ENCODE results near the gene ZNF319. TPM values are rescaled to one million over a fixed set of nuclear protein-coding genes. Genes with fewer than 3 reads are reported as not detected.

The ZNF319 gene
- polyA plus RNA-seq, 1 donor (not counting 4 experiments of a cell fraction or from before 2014, with no cell fraction given): 3.3 TPM

DNA sequence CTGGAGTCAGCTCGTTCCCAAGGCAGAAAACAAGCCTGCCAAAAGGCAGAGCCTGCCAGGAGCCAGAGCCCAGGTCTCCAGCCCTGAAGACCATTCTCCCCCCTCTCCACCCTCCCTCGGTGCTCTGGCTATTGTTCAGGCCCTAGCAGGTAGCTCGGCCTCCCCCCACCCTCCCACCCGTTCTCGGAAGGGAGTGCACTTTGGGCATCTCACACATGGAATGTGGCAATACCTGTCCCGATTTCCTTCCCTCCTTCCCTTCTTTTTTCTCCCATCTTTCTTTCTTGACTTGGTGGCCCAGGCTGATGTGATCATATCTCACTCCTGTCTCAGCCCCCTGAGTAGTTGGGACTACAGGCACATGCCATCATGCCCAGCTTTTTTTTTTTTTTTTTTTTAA, 41.9 kb downstream of the ZNF319 start:
- dilution Hi-C loops (cut with MboI; ENCODE audit: extremely low pct_ligation_motif_present, low sequenced_read_pairs): no loop called here

DNA sequence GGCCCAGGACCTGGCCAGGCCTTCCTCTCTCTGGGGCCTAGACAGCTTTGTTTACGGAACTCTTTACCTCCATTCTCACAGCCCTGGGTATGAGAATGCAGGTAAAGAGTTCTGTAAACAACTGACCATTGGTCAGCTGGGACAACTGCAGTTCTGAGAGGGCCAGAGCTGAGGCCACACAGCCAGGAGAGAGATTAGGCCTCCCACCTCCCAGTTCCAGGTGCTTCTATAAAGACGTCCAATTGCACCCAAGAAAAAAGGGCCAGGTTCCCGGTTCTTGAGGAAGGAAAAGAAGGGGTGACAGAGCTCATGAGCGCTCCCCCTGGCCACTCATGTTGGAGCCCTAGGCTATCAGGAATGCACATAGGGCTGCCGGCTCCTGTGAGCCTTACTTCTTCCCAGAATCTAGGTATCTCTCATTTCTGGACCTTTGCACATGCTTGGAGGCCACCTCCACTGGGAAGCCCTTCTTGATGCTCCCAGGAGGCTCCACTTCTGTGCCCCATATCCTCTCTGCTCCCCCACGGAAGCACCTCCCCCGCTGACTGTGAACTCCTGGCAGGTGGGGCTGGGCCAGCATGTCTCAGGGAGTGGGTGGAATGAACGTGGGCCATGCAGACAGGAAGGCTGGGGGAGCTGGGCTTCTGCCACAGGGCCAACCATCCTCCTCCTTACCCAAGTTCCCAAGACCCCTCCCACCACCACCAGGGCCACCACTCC, 42.6 kb downstream of the ZNF319 start:
- Histone ChIP-seq H3K4me1 (ENCODE audit: control insufficient read depth, extremely low read depth, insufficient read depth, low read length) (no peaks in the 10 kb centered on the region), H3K79me2 (ENCODE audit: control insufficient read depth, insufficient read depth, low read length) (no peaks in the 10 kb centered on the region), H4K20me1 (ENCODE audit: control insufficient read depth, extremely low read depth, insufficient read depth, low read length) (no peaks in the 10 kb centered on the region), H3K4me2 (ENCODE audit: control insufficient read depth, extremely low read depth, insufficient read depth, low read depth, low read length) (no peak overlapping the region), H2AFZ (ENCODE audit: control insufficient read depth, low read length) (no peak overlapping the region), H3K9me1 (ENCODE audit: control insufficient read depth, extremely low read depth, insufficient read depth, low read length) (no peaks in the 10 kb centered on the region), H3K27me3 (ENCODE audit: control insufficient read depth, extremely low read depth, insufficient read depth, low read length) (peaks cover 7% of the 10 kb centered on the region), H3K27ac (ENCODE audit: control insufficient read depth, insufficient read depth, low read length) (no peak overlapping the region), H3K4me3 (ENCODE audit: control insufficient read depth in 2 of 3, extremely low read depth in 1 of 3, insufficient read depth in 2 of 3, low read depth in 1 of 3, low read length in 3 of 3) (no peak overlapping the region), H3K36me3 (ENCODE audit: control insufficient read depth in 2 of 2, extremely low read depth in 1 of 2, insufficient read depth in 2 of 2, low read length in 2 of 2) (no peaks in the 10 kb centered on the region), H3K9ac (ENCODE audit: control insufficient read depth, extremely low read depth, insufficient read depth, low read length) (no peak overlapping the region), H3K9me3 (ENCODE audit: control insufficient read depth, low read depth, low read length) (no peaks in the 10 kb centered on the region)
- DNase-seq (ENCODE audit: low read depth, low spot score): no peak
- TF ChIP-seq, protein P1, sequence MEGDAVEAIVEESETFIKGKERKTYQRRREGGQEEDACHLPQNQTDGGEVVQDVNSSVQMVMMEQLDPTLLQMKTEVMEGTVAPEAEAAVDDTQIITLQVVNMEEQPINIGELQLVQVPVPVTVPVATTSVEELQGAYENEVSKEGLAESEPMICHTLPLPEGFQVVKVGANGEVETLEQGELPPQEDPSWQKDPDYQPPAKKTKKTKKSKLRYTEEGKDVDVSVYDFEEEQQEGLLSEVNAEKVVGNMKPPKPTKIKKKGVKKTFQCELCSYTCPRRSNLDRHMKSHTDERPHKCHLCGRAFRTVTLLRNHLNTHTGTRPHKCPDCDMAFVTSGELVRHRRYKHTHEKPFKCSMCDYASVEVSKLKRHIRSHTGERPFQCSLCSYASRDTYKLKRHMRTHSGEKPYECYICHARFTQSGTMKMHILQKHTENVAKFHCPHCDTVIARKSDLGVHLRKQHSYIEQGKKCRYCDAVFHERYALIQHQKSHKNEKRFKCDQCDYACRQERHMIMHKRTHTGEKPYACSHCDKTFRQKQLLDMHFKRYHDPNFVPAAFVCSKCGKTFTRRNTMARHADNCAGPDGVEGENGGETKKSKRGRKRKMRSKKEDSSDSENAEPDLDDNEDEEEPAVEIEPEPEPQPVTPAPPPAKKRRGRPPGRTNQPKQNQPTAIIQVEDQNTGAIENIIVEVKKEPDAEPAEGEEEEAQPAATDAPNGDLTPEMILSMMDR (optimal IDR thresholded peaks at IDR 0.05 in 1 of 3, IDR thresholded peaks at IDR 0.05 in 1 of 3, conservative IDR thresholded peaks at IDR 0.05 in 1 of 3; ENCODE audit: extremely low read depth in 1 of 3, insufficient read depth in 2 of 3, low read length in 3 of 3): no peak
- TF ChIP-seq EZH2 (IDR thresholded peaks at IDR 0.05; ENCODE audit: low read length): no peak
- dilution Hi-C loops (cut with MboI; ENCODE audit: extremely low pct_ligation_motif_present, low sequenced_read_pairs): no loop called here
- no peak for FAIRE-seq

More for the DNA sequence above, 41.9 kb downstream of the ZNF319 start:
- Histone ChIP-seq H4K20me1 (ENCODE audit: control insufficient read depth, extremely low read depth, insufficient read depth, low read length) (no peaks in the 10 kb centered on the region), H3K4me2 (ENCODE audit: control insufficient read depth, extremely low read depth, insufficient read depth, low read depth, low read length) (no peak overlapping the region), H3K9me3 (ENCODE audit: control insufficient read depth, low read depth, low read length) (no peaks in the 10 kb centered on the region), H3K27me3 (ENCODE audit: control insufficient read depth, extremely low read depth, insufficient read depth, low read length) (peaks cover 7% of the 10 kb centered on the region), H2AFZ (ENCODE audit: control insufficient read depth, low read length) (no peak overlapping the region), H3K27ac (ENCODE audit: control insufficient read depth, insufficient read depth, low read length) (no peak overlapping the region), H3K36me3 (ENCODE audit: control insufficient read depth in 2 of 2, extremely low read depth in 1 of 2, insufficient read depth in 2 of 2, low read length in 2 of 2) (no peaks in the 10 kb centered on the region), H3K4me3 (ENCODE audit: control insufficient read depth in 2 of 3, extremely low read depth in 1 of 3, insufficient read depth in 2 of 3, low read depth in 1 of 3, low read length in 3 of 3) (no peak overlapping the region), H3K79me2 (ENCODE audit: control insufficient read depth, insufficient read depth, low read length) (no peaks in the 10 kb centered on the region), H3K9ac (ENCODE audit: control insufficient read depth, extremely low read depth, insufficient read depth, low read length) (no peak overlapping the region), H3K4me1 (ENCODE audit: control insufficient read depth, extremely low read depth, insufficient read depth, low read length) (no peaks in the 10 kb centered on the region), H3K9me1 (ENCODE audit: control insufficient read depth, extremely low read depth, insufficient read depth, low read length) (no peaks in the 10 kb centered on the region)
- TF ChIP-seq, protein P1 (optimal IDR thresholded peaks at IDR 0.05 in 1 of 3, IDR thresholded peaks at IDR 0.05 in 1 of 3, conservative IDR thresholded peaks at IDR 0.05 in 1 of 3; ENCODE audit: extremely low read depth in 1 of 3, insufficient read depth in 2 of 3, low read length in 3 of 3): no peak
- TF ChIP-seq EZH2 (IDR thresholded peaks at IDR 0.05; ENCODE audit: low read length): no peak
- FAIRE-seq: no peak
- no peak for DNase-seq (ENCODE audit: low read depth, low spot score)

Data from keratinocyte (primary cell).